Liver (tissue), 3 donors: ENCODE measurements around the gene NCKAP5L.

ENCODE experiments used
- CTCF ChIP-seq: fragments of 150-350 bp; IDR thresholded peaks from 2 replicates; pipeline ENCODE4 v1.5.1; 2017; ENCODE audit warnings: improper control_type of control experiment, low read depth, low read length; ENCODE audit not compliant: missing input control
- GABPA ChIP-seq, 2 donors: IDR thresholded peaks in 1 of 2; conservative IDR thresholded peaks in 1 of 2; 2 replicates each; pipeline ENCODE4 v1.6.1; 2016; ENCODE audit warnings: antibody characterized with exemption in 2 of 2, mild to moderate bottlenecking in 1 of 2, moderate library complexity in 1 of 2
- JUND ChIP-seq, 2 donors: IDR thresholded peaks; 2 replicates each; pipeline ENCODE4 v1.6.1; 2016; ENCODE audit warnings: antibody characterized with exemption in 2 of 2
- MAX ChIP-seq: IDR thresholded peaks from 2 replicates; pipeline ENCODE4 v1.6.1; 2016; ENCODE audit warnings: antibody characterized with exemption
- NR2F2 ChIP-seq: IDR thresholded peaks from 2 replicates; pipeline ENCODE4 v1.6.1; 2016; ENCODE audit warnings: antibody characterized with exemption
- REST ChIP-seq: IDR thresholded peaks from 2 replicates; pipeline ENCODE4 v1.6.1; 2016; ENCODE audit warnings: antibody characterized with exemption, mild to moderate bottlenecking
- RXRA ChIP-seq, 2 donors: IDR thresholded peaks; 2 replicates each; pipeline ENCODE4 v1.6.1; 2017 to 2018; ENCODE audit warnings: antibody characterized with exemption in 2 of 2, mild to moderate bottlenecking in 1 of 2
- TAF1 ChIP-seq: conservative IDR thresholded peaks from 2 replicates; pipeline ENCODE4 v1.6.1; 2016; ENCODE audit warnings: antibody characterized with exemption, mild to moderate bottlenecking
- YY1 ChIP-seq: IDR thresholded peaks from 2 replicates; pipeline ENCODE4 v1.6.1; 2016; ENCODE audit warnings: antibody characterized with exemption, mild to moderate bottlenecking
- TF ChIP-seq, protein P1 (sequence below): IDR thresholded peaks from 2 replicates; pipeline ENCODE4 v1.6.1; 2016; ENCODE audit warnings: antibody characterized with exemption
- TF ChIP-seq, protein P2 (sequence below): IDR thresholded peaks from 2 replicates; pipeline ENCODE4 v1.6.1; 2016; ENCODE audit warnings: antibody characterized with exemption
- donor health status: healthy.
- donor health status: healthy.

GRCh38 chr12:49809381-49809905, 18.8 kb downstream of the NCKAP5L start:
- TF ChIP-seq CTCF (no peak), MAX (no peak), YY1 (no peak), TAF1 (no peak), REST (no peak), RXRA (IDR thresholded peaks at IDR 0.05) (no peak), GABPA (IDR thresholded peaks at IDR 0.05 in 1 of 2, conservative IDR thresholded peaks at IDR 0.05 in 1 of 2) (no peak), JUND (IDR thresholded peaks at IDR 0.05) (no peak), NR2F2 (no peak)
- TF ChIP-seq, protein P1, sequence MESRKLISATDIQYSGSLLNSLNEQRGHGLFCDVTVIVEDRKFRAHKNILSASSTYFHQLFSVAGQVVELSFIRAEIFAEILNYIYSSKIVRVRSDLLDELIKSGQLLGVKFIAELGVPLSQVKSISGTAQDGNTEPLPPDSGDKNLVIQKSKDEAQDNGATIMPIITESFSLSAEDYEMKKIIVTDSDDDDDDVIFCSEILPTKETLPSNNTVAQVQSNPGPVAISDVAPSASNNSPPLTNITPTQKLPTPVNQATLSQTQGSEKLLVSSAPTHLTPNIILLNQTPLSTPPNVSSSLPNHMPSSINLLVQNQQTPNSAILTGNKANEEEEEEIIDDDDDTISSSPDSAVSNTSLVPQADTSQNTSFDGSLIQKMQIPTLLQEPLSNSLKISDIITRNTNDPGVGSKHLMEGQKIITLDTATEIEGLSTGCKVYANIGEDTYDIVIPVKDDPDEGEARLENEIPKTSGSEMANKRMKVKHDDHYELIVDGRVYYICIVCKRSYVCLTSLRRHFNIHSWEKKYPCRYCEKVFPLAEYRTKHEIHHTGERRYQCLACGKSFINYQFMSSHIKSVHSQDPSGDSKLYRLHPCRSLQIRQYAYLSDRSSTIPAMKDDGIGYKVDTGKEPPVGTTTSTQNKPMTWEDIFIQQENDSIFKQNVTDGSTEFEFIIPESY = no peak
- TF ChIP-seq, protein P2, sequence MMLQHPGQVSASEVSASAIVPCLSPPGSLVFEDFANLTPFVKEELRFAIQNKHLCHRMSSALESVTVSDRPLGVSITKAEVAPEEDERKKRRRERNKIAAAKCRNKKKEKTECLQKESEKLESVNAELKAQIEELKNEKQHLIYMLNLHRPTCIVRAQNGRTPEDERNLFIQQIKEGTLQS = no peak
